Heart right ventricle (tissue), 16 donors: ENCODE results near the gene CNPY2. TPM values are rescaled to one million over a fixed set of nuclear protein-coding genes. Genes with fewer than 3 reads are reported as not detected.
A peak's percentile ranks its signal among the peaks of the same experiment; 100 is the strongest.
"Not testable (repeated sequence)": the region's sequence is repeated elsewhere in the genome, so short reads cannot be mapped to it uniquely, and the experiment has no call there.

Source experiments
- ATAC-seq, 8 donors: fragments of 200-7000 bp; cut with Tn5 transposase; one replicate each; pipeline ENCODE4 v1.9.1; 2020; ENCODE audit warnings: mild to moderate bottlenecking in 8 of 8, moderate library complexity in 8 of 8, moderate number of reproducible peaks in 1 of 8
- DNase-seq, 2 donors: peaks; one replicate each; pipeline ENCODE4 v3.0.0-alpha.2; 2020
- H3K27ac ChIP-seq, 10 donors: fragments of 200-600 bp; sonication (generic) in 2 of 10; one replicate each; pipeline versions ENCODE4 v1.5.0 to v1.8.0; 2020 to 2022; ENCODE audit warnings: mild to moderate bottlenecking in 3 of 10
- H3K27me3 ChIP-seq, 7 donors: fragments of 200-600 bp; one replicate each; pipeline ENCODE4 v1.8.0; 2021 to 2022; ENCODE audit warnings: mild to moderate bottlenecking in 2 of 7
- H3K36me3 ChIP-seq, 9 donors: fragments of 200-600 bp; sonication (generic) in 1 of 9; one replicate each; pipeline versions ENCODE4 v1.5.0 to v1.8.0; 2020 to 2022; ENCODE audit warnings: mild to moderate bottlenecking in 2 of 9
- H3K4me1 ChIP-seq, 9 donors: fragments of 200-600 bp; sonication (generic) in 1 of 9; one replicate each; pipeline versions ENCODE4 v1.5.0 to v1.8.0; 2020 to 2022; ENCODE audit warnings: mild to moderate bottlenecking in 4 of 9
- H3K4me3 ChIP-seq, 10 donors: fragments of 200-600 bp; sonication (generic) in 2 of 10; one replicate each; pipeline versions ENCODE4 v1.5.0 to v1.8.0; 2020 to 2022; ENCODE audit warnings: mild to moderate bottlenecking in 7 of 10, moderate library complexity in 2 of 10
- H3K9me3 ChIP-seq, 11 donors: fragments of 200-600 bp in 10 of 11; sonication (generic) in 2 of 11; one replicate each; pipeline versions ENCODE4 v1.5.0 to v1.8.0; 2013 to 2022; ENCODE audit warnings: mild to moderate bottlenecking in 2 of 11, control low read depth in 1 of 11, moderate library complexity in 1 of 11
- WGBS, 2 donors: extraction: QIAGEN DNeasy Blood & Tissue Kit; methylation state at CpG; one replicate each; pipeline ENCODE4 v1.1.7; 2013; ENCODE audit warnings: inconsistent platforms in 1 of 2; 5-methylcytosine and 5-hydroxymethylcytosine counted together
- intact Hi-C, 10 donors: fragments of 100-400 bp; cut with DNase I; formaldehyde crosslinking; loops; one replicate each; pipeline versions ENCODE4 v1.11.1 to v1.14.2; 2022
- polyA plus RNA-seq, 2 donors: library from polyadenylated mRNA; stranded (reverse); fragments of 200-250 nt; gene quantifications; one replicate each; pipeline ENCODE4 v1.2.3, GENCODE V29; 2013
- total RNA-seq, 10 donors: library from RNA; stranded (reverse); fragmentation: NEBNext Ultra II Directional in 3 of 10; extraction: Animal tissue kit (Norgen Biotek cat#: 25700) in 3 of 10; gene quantifications; one replicate each; pipeline versions ENCODE4 v1.2.1 to v1.2.4, GENCODE V29; 2021 to 2023
- TF ChIP-seq, protein P1 (sequence below), 9 donors: fragments of 200-600 bp; sonication (generic) in 2 of 9; IDR thresholded peaks; one replicate each; pipeline versions ENCODE4 v1.5.0 to v1.8.0; 2021 to 2022; ENCODE audit warnings: antibody characterized with exemption in 9 of 9, mild to moderate bottlenecking in 5 of 9, moderate library complexity in 1 of 9
- donor health status: Arrhythmogenic right ventricular cardiomyopathy.
- donor health status: ischemic (EF 13 %, LVEDD 7.1; RV severe dilation, severe dysfunction).
- donor health status: healthy with polysubstance abuse.
- donor health status: DM: no; HTN: yes; CAD: no.
- donor health status: DM: no; HTN: no; CAD: no.
- donor health status: ischemic (EF 25% LVEDD 6.9; RV normal size, moderate dysfunction).
- donor health status: ischemic (EF 25% LVEDD 5.7; RV mildly dilated, moderate dysfunction).
- donor health status: healthy.
- donor health status: DM: yes; HTN: yes; CAD: no.
- donor health status: Ischemic cardiomyopathy.
- donor health status: ischemic (EF 35%, LVEDD 5.7; RV mildly dilated, moderate dysfunction).
- donor health status: nonischemic (EF 11% LVEDD 7.7; RV severe dilation, severe dysfunction).
- donor health status: DM: yes; HTN: yes; CAD: no.
- donor health status: PGD.
- donor health status: ischemic (EF 29% LVEDD 5.4; RV normal size, mild dysfunction).
- donor health status: nonischemic (EF 23%, LVEDD 6.1; RV moderate dilation, normal function).

CNPY2 gene
- total and polyA plus RNA-seq, 12 donors, result 22.3 to 88.2 (median 40.5) TPM

DNA sequence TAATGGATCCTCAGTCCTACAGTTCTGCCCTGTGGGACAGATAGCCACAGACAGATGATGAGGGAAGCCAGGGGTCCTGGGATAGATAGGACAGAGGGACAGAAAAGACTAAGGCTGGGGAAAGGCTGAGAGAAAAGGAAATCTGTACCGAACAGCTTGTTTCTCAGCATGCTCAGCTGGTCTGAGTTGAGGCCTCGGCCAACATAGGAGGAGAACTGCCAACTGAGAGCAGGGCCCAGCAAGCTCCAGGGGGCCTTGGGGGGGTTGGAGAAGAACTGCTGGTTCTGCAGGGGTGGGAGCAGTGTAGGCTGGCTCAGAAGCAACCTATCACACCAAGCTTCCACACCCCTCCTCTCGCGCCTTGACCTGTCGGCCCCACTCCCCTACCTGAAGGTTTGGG is 33.0 kb upstream of the CNPY2 start:
- TF ChIP-seq, protein P1, sequence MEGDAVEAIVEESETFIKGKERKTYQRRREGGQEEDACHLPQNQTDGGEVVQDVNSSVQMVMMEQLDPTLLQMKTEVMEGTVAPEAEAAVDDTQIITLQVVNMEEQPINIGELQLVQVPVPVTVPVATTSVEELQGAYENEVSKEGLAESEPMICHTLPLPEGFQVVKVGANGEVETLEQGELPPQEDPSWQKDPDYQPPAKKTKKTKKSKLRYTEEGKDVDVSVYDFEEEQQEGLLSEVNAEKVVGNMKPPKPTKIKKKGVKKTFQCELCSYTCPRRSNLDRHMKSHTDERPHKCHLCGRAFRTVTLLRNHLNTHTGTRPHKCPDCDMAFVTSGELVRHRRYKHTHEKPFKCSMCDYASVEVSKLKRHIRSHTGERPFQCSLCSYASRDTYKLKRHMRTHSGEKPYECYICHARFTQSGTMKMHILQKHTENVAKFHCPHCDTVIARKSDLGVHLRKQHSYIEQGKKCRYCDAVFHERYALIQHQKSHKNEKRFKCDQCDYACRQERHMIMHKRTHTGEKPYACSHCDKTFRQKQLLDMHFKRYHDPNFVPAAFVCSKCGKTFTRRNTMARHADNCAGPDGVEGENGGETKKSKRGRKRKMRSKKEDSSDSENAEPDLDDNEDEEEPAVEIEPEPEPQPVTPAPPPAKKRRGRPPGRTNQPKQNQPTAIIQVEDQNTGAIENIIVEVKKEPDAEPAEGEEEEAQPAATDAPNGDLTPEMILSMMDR (IDR thresholded peaks at IDR 0.05), result no peak
- Histone ChIP-seq H3K27me3 (no peaks in the 10 kb centered on the region), H3K9me3 (no peaks in the 10 kb centered on the region), H3K27ac (no peak overlapping the region), H3K36me3 (peaks cover 0 to 100% (median 80%) of the 10 kb centered on the region in 9 donors), H3K4me1 (no peaks in the 10 kb centered on the region), H3K4me3 (no peak overlapping the region)
- WGBS, 2 donors, result 94 to 97% methylated on average over 5 of the region's 5 CpGs
- intact Hi-C loops, result loop anchor here in 1 of 10 donors (10.0 kb wide), 1 partner anchor 116 kb away; the partner anchor contains the start of gene SPRYD4
- no peak for DNase-seq
- no peak for ATAC-seq

GRCh38 chr12:56347255-56347654 is 31.5 kb upstream of the CNPY2 start:
- peaks cover 0 to 100% (median 82%) of the 10 kb centered on the region in 9 donors for H3K36me3 ChIP-seq
- ATAC-seq, H3K9me3 ChIP-seq, H3K4me1 ChIP-seq, H3K4me3 ChIP-seq, H3K27me3 ChIP-seq, H3K27ac ChIP-seq, DNase-seq: not testable (repeated sequence)
- intact Hi-C loops, result loop anchor here in 1 of 10 donors (10.0 kb wide), 1 partner anchor 118 kb away; the partner anchor contains the start of gene SPRYD4
- WGBS, 2 donors, result 89 to 94% methylated on average over 9 of the region's 9 CpGs

DNA sequence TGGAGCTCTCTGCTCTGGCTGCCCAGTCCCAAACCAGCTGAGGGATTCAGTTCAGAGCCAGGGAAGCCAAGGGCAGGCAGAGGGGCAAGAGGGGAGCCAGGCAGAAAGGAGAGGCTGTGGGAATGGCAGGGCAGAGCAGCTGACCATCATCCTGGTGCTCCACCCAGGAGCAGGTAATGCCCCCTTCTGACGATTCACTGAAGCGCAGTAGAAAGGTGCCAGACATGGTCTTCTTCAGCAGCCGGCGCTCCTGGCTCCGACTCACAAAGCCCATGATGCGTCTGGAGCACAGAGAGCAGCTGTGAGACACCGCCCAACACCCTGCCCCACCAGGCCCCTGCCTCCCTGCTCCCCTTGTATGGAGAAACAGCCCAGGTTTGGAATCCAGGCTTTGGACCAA is 30.9 kb upstream of the CNPY2 start:
- Histone ChIP-seq H3K36me3 (peaks cover 0 to 100% (median 80%) of the 10 kb centered on the region in 9 donors), H3K27me3 (no peaks in the 10 kb centered on the region), H3K9me3 (no peaks in the 10 kb centered on the region), H3K4me1 (no peaks in the 10 kb centered on the region), H3K4me3 (no peak overlapping the region), H3K27ac (no peak overlapping the region)
- TF ChIP-seq, protein P1 (IDR thresholded peaks at IDR 0.05), result peak in 2 of 9 donors; percentile 9 to 12
- intact Hi-C loops, result loop anchor here in 1 of 10 donors (10.0 kb wide), 1 partner anchor 118 kb away; the partner anchor contains the start of gene SPRYD4
- ATAC-seq (peak in 2 of 8 donors; percentile 12 to 19), DNase-seq (no peak)
- 81 to 82% methylated on average over 7 of the region's 7 CpGs for WGBS, 2 donors

DNA sequence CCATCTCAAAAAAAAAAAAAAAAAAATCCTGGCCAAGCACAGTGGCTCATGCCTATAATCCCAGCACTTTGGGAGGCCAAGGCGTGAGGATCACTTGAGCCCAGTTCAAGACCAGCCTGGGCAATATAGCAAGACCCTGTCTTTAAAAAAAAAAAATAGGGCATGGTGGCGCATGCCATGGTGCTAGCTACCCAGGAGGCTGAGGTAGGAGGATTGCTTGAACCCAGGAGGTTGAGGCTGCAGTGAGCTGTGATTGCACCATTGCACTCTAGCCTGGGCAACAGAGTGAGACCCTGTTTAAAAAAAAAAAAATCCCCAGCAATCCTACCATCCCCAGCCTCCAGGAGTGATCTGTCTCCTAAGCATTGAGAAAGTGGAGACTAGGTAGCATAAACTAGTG is 26.5 kb upstream of the CNPY2 start:
- not testable (repeated sequence) for ATAC-seq
- peaks cover 0 to 69% (median 38%) of the 10 kb centered on the region in 9 donors for H3K36me3 ChIP-seq

DNA sequence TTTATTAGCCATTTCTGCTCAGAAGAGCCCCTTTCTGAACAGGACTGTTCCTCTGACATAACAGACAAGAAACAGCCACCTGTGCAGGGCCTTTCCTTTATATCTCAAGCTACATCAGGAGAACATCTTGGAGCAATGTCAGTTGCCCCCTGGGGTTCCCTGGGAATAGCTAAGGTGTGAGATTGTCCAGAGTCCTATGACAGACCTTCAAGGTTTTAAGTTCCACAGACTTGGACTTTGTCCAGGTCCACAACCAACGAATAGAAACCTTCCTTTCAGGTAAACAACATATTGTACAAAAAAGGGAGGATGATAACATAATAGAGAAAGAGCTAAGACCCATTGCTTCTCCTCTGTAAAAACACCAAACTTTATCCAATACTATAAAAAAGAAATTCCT is 25.8 kb upstream of the CNPY2 start:
- Histone ChIP-seq H3K4me3 (no peak overlapping the region), H3K4me1 (peaks cover 0 to 27% (median 0%) of the 10 kb centered on the region in 9 donors), H3K36me3 (peaks cover 0 to 63% (median 38%) of the 10 kb centered on the region in 9 donors), H3K9me3 (no peaks in the 10 kb centered on the region), H3K27ac (no peak overlapping the region), H3K27me3 (no peaks in the 10 kb centered on the region)
- 45 to 50% methylated on average over 1 of the region's 1 CpG for WGBS, 2 donors
- DNase-seq (no peak), ATAC-seq (no peak)
- intact Hi-C loops, result loop anchor here in 1 of 10 donors (10.0 kb wide), 1 partner anchor 123 kb away; the partner anchor contains the start of gene SPRYD4
- TF ChIP-seq, protein P1 (IDR thresholded peaks at IDR 0.05), result no peak

More for the DNA sequence above, 26.5 kb upstream of the CNPY2 start:
- 98 to 100% methylated on average over 2 of the region's 2 CpGs for WGBS, 2 donors
- DNase-seq, H3K9me3 ChIP-seq, H3K27me3 ChIP-seq, H3K27ac ChIP-seq, H3K4me3 ChIP-seq: not testable (repeated sequence)
- peaks cover 0 to 22% (median 0%) of the 10 kb centered on the region in 9 donors for H3K4me1 ChIP-seq
- intact Hi-C loops, result loop anchor here in 1 of 10 donors (10.0 kb wide), 1 partner anchor 123 kb away; the partner anchor contains the start of gene SPRYD4
